ENCODE results near the gene COL25A1.
"Not testable (repeated sequence)": the region's sequence is repeated elsewhere in the genome, so short reads cannot be mapped to it uniquely, and the experiment has no call there.

Gene COL25A1

DNA sequence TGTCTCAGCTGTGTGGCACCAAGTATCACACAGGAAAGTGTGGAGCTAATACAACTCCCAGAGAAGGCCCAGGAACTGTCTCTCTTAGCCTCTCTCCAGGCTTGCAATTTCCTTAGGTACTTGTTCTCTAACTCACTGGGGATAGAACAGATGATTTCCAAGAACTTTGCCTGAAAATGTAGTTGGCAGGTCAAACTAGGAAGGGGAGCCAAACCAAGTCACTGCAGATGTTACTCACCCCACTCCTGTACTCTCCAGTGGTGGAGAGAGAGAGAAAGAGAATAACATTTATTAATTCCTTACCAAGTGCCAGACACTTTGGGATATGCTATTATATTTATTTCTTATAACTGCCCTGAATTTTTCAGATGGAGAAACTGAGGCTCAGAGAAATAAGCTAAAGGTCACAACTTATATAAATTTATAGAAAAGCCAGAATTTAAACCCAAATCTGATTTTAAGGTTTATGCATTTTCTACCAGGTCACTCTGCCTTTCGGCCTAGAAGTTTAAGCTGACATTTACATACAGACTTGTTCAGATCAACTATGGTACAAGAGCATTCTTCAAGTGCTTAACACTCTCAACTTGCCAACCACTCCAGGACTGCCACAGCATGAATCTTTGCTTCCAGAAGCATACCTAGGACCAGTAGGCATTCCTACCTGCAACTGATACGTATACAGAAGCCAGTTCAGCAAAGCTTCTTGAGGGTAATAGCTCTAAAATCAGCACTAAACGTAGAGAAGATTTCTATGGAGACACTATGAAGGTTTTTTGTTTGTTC is 291.0 kb downstream of the COL25A1 start:
- no peak for DNase-seq (ENCODE audit: low read depth in 2 of 2)

DNA sequence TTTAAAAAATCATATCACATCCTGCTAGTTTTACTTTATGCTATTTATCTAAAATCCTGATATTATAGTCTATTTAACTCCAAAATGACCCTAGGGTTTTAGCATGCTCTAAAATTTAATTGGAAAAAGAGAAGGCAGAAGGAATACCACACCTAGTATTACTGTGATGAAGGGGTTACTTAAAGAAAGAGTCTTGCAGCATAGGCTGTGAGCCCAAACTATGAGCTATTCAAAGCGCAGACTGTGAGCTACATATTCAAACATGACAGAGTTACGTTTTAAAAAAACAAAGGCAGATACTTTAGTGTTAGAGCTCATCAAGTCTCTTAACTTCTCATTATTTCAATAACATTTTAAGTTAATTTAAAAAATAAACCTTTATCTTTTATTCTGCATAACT is 291.9 kb downstream of the COL25A1 start:
- no peak for DNase-seq (ENCODE audit: low read depth in 2 of 2)

DNA sequence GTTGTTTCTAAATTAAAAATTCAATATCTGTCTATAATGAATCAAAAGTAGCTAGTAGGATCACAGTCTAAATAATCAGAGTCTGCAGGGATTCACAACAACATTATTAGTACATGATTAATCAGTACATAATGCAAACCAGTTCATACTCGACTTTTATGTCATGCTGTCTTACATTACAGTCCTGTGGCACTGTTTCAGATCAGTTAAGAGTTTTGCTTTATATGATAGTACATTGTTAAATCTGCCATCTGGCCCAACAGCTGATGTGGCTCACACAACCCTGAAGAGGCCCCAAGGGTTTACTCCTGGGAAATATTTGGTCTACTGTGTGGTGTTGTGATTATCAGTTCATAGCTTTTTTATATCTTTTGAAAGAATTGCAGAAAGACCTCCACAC is 292.5 kb downstream of the COL25A1 start:
- DNase-seq (ENCODE audit: low read depth in 2 of 2) = no peak

DNA sequence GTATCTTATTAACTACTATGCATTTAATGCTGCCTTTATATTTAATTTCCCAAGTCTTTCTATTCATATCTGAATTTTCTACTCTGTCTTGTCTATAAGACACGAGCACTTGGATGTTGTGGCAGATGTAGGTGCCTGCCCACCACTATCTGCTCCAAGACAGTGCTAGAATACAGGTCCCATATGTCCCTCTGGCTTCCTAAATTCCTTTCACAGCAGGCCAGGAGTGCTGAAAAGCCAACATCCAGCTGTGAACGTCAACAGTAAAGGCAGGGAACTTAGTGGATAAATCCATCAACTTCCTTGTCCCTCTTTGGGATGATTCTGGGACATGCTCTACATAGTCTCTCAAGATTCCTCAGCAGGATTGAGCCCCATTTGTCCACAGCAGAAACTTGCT is 294.5 kb downstream of the COL25A1 start:
- DNase-seq (ENCODE audit: low read depth in 2 of 2) = no peak

DNA sequence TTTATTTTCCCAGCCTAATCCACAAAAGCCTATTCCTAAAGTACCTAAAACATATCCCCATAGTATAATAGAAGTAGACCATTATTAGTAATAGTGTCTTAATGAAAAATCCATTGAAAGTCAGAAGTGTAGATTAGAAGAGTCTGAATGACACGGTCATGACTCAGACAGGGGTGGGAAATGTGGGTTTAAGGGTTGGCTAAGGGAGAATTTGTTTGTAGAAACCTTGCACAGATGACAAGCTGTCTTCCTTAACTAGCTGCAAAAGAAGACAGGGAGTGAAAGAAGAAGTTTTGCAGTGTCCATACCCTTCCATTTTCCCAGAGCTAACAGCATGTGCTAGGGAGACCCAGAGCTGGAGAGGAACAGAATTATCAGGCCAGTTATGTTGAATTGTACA is 296.9 kb downstream of the COL25A1 start:
- DNase-seq (ENCODE audit: low read depth in 2 of 2) = no peak

DNA sequence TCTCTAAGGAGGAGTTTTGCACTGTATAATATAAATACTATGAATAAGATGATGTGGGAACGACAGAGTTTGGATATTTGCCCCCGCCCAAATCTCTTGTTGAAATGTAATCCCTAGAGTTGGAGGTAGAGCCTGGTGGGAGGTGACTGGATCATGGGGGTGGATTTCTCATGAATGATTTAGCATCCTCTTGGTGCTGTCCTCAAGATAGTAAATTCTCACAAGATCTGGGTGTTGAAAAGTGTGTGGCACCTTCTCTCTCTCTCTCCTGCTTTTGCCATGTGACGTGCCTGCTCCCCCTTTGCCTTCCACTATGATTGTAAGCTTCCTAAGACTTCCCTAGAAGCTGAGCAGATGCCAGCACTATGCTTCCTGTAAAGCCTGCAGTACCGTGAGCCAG is 298.0 kb downstream of the COL25A1 start:
- DNase-seq (ENCODE audit: low read depth in 2 of 2) = no peak

DNA sequence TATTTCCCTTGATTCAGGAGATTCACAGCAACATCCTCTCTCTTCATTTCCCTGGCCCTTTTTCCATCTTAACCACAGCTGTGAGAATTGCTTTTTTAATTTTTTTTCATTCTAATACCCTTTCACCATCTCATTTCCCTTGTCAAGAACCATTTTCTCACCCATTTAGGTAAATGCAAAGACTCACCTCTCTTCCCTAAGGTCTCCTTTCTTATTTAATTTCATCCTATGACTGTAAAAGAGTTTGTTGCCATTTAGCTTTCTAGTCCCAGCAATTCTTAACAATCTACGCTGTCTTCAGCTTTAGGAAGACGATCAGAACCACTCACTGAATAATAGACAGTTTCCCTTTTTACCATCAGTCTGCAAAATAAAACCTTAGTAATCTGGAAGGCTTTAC is 298.5 kb downstream of the COL25A1 start:
- DNase-seq (ENCODE audit: low read depth in 2 of 2) = no peak

DNA sequence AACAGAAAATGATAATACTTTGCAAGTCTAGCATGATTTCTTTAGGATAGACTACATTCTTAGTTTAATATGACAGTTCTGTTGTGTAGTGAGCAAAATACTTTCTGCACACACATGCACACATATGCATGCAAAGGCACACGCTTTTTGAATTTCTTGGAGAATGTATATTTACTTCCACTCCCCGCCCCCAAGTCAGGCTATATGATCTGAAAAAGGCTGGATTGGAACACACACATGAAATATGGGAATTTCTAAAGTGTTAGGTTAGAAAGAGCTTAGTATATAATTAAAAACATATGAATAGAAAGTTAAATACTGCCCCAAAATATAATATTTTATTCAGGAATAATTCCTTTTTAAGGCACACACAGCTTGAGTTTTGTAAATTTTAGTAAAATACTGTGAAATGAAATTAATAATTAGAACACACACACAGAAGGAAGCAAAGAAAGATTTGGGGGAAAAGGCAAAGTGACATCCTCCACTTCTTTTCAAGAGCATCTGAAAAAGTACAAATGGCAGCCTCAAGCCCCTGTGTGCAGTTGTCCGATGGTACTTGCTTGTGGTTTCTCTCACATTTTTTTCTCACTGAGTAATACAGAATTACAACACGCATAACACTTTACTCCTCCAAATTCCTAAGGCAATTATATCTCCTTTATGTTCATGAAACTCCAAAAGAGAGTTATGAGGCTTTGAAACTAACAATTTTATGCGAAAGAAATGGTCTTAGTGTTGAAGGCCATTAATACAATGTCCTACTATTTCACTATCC is 310.7 kb downstream of the COL25A1 start:
- DNase-seq (ENCODE audit: low read depth in 2 of 2) = no peak

DNA sequence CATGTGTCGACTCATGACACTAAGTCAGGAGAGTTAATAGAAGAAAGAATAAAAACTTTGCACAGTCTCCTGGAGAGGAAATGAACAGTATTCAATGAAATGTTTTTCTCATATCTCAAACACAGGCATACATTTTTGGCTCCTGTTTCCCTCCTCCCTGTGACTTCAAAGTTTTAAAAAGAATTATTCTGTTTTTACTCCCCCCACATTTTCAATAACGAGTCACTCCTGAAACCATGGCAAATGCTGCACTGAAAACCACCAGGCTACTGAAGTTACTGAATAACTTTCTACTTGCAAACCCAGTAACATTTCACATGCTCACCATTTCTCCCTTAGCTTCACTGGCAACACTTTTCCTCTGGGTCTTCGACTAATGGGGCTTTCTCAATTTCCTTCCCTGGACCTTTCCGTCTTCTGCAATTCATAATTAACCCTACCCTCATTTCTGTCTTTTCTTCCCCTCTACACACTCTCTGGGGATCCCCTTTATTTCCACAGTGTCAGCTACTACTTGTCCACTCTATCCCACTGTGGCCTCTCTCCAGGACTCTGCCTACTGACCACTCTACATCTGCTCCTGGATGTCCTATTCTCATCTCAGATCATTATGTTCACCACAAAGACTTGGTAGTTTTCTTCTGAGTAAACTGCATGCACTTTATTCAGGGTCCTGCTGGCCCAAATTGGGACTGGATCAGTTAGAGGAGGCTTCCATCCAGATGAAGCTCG is 313.8 kb downstream of the COL25A1 start:
- no peak for DNase-seq (ENCODE audit: low read depth in 2 of 2)

DNA sequence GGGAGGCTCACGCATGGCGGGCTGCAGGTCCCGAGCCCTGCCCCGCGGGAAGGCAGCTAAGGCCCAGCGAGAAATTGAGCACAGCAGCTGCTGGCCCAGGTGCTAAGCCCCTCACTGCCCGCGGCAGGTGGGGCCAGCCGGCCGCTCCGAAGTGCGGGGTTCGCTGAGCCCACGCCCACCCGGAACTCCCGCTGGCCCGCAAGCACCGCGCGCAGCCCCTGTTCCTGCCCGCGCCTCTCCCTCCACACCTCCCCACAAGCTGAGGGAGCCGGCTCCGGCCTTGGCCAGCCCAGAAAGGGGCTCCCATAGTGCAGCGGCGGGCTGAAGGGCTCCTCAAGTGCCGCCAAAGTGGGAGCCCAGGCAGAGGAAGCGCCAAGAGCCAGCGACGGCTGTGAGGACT is 318.0 kb downstream of the COL25A1 start:
- DNase-seq (ENCODE audit: low read depth in 2 of 2) = not testable (repeated sequence)

DNA sequence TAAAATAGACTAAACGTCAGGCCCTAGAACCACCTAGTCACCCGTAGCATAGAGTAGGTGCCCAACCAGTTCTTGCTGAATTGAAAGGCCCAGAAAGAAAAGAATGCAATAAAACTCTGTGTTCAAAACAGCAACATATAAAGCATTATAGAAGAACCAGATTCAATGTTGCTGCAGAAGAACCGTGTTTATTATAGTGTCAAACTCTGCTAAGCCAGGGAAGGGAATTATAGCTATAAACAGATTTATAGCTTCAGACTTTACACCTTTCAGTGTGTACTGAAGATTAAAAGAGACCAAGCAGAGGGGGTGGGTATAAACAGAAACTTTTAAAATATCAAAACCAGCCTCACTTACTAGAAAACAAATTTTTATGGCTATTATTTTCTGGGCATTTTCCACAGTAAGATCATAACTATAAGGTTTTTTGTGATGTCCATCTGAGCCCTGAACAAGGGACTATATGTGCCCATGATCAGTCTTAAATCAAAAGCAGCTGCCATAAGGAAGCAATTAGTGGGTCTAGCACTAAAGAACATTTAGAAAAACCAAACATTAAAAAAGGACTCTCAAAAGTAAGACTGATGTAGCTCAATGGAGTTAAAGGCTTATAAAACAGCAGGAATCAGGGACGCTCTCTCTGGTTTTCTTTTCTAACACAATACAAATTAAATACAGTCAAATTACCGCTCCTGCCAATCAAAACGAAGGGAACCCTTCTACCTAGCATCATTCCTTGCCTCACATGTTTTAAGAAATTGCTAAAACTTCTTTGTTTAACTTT is 319.9 kb downstream of the COL25A1 start:
- no peak for DNase-seq (ENCODE audit: low read depth in 2 of 2)

DNA sequence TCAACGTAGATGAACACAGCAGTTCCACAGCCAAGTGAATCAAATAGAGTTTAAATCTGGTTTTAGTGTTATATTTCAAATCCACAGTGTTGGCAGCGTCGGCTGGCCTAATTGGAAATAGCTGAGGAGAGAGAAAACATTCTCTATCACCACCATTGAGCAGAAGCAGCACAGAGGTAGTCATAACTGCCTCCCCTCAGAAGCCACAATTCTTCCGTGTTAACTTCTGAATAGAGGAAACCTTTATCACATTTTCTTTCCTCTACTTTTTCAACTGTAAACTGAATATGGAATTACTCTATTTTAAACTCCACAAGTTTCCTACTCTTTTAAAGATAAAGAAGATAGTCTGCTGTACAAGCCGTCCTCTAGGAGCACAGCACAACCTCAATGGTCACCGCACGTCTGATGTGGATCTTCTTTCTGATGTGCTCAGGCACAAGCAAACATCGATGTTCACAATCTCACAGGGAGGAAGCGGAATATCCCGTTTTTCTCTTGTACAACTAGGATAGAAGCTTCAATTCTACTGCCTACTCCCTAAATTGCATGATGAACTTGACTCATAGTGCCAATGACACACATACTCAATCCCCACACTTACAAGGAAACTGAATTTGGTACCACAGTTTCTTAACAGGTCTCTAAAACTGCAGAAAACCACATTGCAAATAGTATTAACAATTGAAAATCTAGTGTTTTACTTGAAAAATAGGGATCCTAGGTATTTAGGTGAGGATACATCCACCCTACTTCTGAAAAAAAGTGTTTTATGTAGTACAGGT is 321.8 kb downstream of the COL25A1 start:
- DNase-seq (ENCODE audit: low read depth in 2 of 2) = no peak

DNA sequence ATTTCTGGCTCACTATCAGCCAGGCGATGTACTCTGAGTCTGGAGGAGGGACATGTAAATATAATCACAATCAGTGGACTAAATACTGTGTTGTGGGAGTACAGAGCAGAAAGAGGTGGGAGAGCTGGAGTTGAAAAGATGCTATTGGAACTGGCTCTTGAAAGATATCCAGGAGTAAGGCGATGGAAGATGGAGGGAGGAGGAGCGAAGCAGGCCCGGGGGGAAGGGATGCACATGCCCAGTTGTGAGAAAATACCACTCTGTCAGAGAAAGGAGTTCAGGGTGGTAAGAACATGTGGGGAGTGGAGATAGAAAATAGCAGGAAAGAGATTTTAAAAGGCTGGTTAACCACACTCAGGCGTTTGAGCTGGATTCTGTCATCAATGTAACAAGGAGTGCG is 322.7 kb downstream of the COL25A1 start:
- no peak for DNase-seq (ENCODE audit: low read depth in 2 of 2)

DNA sequence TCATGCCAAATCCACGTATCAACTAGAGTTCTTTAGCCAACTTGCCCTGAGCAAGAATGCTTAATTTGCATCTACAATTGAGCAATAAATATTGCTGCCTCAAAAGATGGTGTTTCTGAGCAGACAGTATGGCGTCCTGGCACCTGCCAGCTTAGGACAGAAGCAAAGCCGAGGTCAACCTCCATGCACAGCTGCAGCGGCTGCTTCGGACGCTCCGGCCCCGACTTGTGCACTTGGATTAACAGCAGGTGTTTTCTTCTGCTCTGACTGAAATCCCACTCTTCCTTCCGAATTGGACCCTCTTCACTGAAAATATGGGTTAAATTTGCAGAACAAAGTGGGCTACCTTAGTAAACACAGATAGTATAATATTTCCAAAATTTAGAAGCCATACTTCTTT is 324.4 kb downstream of the COL25A1 start:
- no peak for DNase-seq (ENCODE audit: low read depth in 2 of 2)

DNA sequence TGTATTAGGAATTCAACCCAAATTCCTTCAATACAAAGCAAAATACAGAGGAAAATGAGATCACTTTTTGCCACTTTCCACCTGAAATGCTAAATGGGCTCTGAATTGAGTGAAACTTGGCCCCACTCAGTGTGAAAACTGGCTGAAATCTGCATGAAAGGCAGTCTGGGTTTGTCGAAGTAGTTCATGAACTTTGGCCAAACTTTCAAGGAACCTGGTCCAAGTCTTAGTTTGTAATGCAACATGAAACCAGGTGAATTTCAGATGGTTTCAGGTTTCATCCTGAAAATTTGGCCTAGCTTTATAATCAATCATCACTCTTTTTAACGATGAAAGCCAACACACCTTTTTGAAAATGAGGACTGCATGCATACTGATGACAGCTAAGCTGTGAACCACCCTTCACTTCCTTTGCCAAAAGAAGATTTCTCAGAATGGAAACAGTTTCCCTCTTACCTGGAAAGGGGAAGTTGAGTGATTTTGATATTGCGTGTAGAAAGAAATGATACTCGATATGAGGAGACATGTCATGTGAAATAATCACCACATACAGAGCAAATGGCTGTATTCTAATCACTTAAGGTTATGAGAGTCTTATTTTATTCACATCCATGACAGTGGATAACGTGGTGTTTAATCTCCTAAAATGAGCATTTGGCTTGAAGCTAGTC is 329.7 kb downstream of the COL25A1 start:
- DNase-seq (ENCODE audit: low read depth in 2 of 2) = no peak

DNA sequence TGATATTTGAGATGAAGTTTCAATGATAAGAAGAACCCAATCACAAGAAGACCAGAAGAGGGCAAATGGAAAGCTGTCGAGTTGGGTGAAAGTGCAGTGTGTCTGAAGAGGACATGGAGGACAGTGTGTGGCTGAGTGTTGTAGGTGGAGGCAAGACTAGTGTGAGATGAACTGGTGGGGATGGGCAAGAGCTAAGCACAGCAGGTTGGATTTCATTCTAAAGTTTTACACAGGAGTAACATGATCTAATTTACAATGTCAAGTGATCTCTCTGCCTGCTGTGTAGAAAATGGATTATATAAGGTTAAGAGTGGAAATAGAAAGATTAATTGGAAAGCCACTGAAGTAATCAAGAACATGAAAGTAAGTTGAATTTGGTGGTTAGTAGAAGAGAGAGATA is 331.0 kb downstream of the COL25A1 start:
- no peak for DNase-seq (ENCODE audit: low read depth in 2 of 2)

DNA sequence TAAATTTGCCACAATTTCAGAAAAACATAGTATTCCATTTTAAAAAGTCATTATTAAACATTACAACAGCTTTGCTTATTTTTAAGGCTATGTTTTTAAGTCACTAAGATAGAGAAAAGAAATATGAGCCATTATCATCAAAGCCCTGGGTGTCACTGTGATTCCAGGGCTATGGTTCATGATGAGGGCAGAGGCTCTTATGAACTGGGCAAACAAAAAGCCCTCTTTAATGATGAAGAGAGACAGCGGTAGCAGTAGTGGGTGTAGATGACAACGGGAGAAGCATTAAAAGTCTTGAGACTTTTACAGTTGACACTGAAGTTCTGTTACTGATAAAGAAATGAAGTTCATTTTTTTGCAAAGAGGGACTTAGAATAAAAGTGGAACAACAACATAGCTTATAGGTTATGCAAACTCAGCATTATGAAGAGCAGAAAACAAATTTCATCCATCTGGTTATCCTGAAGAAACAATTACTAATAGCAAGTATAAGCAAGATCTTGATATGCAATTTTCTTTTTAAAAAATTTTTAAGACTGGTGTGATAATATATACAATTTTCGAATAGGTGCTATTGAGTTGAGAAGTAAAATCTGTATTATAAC is 336.9 kb downstream of the COL25A1 start:
- DNase-seq (ENCODE audit: low read depth in 2 of 2) = no peak

DNA sequence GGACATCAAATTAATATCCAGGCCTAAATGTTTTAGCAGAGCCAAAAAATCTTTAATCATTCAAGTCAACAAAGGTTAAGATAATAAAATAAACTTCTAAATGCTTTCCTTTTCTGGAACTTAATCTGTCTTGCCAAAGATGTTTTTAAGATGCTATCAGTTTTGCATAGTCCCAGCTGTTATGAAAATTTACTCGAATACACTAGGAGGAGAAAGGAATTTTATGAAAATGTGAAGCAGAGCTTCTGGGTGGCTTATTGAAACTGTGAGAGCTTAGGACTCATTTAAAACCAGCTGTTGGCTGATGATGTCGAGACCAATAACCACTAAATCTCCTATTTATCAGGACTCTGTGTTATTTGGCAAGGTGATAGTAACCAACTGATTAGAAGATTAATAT is 337.4 kb downstream of the COL25A1 start:
- DNase-seq (ENCODE audit: low read depth in 2 of 2) = no peak

DNA sequence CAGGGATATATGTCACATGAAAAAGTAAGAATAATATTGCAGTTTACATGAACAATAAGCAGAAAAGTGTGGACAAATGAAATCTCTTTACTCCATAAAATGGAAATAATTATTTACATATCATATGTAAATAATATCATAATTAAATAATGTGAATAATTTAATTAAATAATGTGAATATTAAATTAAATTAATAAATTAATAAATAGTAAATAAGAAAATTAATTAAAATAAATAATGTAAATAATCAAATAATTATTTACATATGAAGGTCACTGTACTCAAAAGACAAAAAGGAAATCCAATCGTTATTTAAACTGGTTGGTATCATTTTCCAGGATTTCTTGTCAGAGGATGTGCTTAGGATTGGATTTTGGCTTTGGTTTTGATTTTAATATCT is 338.5 kb downstream of the COL25A1 start:
- no peak for DNase-seq (ENCODE audit: low read depth in 2 of 2)

DNA sequence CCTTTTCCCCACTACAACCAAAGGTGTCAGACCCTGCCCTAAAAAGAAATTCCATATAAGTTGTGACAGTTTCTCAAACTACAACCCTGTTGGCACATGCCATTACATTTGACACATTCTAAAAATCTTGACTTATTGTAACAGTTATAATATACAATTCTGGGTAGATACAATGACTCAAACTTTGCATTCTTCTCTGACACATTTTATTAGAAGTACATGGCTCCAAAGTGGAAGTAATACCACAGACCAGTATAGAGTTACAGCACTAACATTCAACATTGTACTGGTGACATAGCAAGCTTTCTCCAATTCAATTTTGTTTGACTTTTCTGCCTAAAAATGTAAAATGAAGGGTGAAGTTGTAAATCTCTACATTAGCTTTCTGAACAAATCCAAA is 343.0 kb downstream of the COL25A1 start:
- no peak for DNase-seq (ENCODE audit: low read depth in 2 of 2)
